Ishikawa (cell line): ENCODE results near the gene CDC20.

Source experiments
- CEBPB ChIP-seq: IDR thresholded peaks from 2 replicates; pipeline ENCODE4 v1.6.1; 2012
- EGR1 ChIP-seq: IDR thresholded peaks from 2 replicates; pipeline ENCODE4 v1.6.1; 2012
- EP300 ChIP-seq: IDR thresholded peaks from 2 replicates; pipeline ENCODE4 v1.6.1; 2012; ENCODE audit warnings: borderline replicate concordance
- FOXM1 ChIP-seq: IDR thresholded peaks from 2 replicates; pipeline ENCODE4 v1.6.1; 2012; ENCODE audit warnings: low read depth, borderline replicate concordance
- NFIC ChIP-seq: IDR thresholded peaks from 2 replicates; pipeline ENCODE4 v1.6.1; 2012
- USF1 ChIP-seq: IDR thresholded peaks from 2 replicates; pipeline ENCODE4 v1.6.1; 2012

GRCh38 chr1:43410571-43410970, 51.8 kb downstream of the CDC20 start:
- TF ChIP-seq CEBPB (no peak), USF1 (no peak), FOXM1 (no peak), EGR1 (no peak), NFIC (no peak), EP300 (no peak)
